GM18861 (cell line): Measurements from ENCODE around the gene FOXP1.

ENCODE experiments used
- ATAC-seq: cut with Tn5 transposase; IDR thresholded peaks from one replicate; pipeline ENCODE4 v1.9.1; 2021; ENCODE audit not compliant: unreplicated experiment

The FOXP1 gene

DNA sequence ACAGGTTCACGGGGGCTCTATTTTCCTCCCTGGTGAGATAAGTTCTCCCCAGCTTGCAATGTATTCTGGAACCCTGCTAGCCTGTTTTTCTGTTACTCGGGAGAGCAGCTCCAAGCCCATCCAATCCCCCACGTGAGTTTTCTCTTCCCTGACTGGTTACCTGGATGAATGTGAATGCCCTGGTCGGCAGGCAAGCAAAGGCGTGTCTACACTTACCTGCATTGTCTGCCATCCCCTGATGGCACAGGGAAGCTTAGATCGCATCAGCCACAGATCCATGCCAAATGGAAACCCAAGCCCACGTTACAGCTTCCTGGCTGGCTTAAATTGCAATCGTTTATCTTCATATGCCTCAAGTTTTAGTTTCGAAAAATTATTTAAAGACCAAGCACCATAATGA is 149.9 kb downstream of the FOXP1 start:
- no peak for ATAC-seq

DNA sequence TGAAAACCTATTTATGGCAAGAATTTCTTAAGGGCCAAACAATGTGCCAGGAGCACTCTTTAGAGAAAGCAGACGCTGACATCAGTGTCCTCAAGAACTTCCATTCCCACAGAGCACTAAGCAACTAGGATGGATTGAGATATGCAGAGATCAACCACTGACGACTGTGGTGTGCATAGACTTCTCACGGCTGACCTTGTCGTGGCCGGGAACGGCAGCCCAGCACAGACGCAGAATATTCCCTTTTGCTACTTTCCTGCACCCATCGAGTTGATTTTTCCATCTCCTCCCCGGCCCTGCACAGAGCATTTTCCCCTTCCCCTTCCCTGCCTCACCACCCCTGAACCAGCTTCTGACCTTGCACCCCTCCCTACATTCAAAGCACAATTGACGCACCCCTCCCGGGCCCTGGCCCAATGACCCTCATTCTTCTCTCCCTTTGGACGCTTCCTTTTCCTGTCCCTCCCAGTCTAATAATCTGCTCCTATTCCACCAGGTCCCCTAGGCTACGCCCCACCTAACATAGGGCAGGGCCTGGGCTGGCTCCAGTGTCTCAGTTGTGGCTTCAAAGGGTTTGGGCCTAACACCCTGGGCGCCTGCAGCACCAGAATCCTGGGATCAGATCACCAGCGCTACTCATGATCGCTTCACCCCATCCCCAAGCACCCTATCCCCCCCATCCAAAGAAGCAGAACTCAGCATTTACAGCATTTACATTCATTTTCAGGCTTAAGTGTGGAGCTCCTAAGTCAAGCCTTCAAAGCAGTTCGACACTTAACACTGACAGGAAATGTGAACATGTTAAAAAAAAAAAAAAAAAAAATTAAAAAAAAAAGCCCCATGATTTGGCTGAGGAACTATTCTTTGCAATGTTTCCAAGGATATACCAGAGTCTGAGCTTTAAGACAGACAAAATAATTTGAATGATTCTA is 151.2 kb downstream of the FOXP1 start:
- ATAC-seq, result no peak

DNA sequence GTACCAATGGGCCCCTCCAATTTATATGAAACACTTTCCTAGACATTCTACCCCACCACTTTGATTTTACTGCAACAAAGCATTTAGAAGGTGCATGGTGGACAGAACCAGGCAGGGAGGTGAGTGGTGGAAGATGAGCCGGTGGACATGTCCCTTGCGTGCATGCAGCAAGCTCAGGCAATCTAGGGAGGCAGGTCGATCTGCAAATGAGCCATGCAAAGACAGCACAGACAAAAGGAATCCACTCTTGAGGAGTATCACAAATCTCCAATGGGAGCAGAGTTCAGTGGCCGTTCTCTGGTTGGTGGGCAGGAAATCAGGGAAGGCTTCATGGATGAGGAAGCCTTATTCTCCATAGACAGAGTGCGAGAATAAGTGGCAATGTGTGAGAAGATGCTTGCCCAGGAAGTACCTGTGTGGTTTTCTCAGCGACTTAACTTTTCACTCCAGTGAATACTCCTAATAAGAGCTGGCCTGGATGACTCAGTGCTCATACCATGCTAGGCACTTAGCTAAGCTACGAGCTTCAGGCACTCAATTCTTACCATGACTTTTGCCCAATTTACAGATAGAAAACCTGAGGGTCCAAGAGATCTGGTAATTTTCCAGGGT is 152.5 kb downstream of the FOXP1 start:
- ATAC-seq, result no peak

DNA sequence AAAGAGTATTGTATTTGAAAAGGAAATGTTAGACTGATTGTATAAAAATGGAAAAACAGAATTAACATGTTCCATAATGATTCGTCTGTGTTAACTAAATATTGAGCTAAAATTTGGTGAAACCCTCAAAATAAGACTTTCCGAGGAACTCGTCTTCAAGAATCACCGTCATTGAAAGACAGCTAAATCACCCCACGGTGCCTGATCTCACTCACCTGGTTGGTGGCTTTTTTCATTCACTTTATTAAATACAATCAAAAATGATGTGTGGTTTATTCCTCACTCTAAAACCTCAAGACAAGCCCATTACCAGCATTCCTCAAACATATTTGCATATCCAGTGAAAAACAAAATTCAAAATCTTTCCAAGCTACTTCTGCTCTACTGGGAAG is 153.9 kb downstream of the FOXP1 start:
- ATAC-seq, result no peak

DNA sequence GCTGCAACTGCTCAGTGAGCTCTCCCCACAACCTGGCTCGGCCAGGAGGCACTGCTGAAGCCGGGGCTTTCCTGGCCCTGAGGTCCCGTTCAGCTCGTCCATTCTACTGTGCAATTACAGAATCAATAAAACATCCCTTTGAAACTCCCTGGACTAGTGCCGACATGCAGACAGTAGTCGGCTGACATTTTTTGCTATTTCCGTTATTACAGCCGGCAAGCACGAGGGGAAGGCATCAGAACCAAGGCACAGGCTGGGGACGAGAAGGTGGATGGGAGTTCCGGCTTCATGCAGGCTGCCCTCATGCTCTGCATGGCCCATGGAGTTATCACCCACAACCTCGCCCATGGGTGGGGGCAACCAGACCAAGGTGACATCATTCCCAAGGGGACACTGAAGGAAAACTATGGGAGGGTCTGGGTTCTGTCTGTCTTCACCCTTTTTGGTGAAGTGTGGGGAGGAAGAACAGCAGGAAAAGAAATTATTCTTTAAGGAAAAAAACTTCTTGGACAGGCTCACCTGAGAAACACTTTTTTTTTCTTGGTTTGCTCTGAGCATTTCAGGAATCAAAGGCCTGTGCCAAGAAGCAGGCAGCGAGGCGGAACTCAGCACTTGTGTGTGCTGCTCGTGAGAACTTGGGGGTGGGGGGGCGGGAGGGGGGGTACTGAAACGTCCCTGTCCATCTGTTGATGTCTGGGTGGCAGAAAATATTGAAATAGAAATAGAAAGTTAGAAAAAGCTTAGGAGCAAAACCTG is 154.5 kb downstream of the FOXP1 start:
- no peak for ATAC-seq

DNA sequence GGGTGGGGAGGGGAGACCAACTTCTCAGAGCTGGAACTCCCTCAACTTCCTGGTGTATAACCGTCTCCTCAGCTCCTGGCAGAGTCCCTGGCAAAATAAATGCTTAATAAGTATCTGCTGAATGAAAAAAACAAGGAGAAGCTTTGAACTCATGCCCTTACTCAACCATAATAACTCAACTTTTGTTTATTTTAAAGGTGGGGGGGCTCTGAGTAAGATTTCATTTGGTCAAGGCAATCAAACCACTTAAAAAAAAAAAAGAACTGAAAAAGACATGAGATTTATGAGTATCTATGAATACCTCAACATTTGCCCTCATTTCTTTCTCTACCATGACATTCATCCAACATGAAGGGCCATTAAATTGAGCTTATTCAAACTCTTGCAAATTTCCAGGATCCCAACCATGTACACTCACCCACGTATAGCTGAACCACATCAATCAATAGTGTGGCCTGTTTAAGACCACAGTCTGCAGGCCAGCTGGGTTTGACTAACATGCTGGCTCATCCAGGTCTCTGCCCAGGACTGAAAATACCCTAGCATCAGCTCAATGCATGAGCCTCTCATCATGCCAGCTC is 157.9 kb downstream of the FOXP1 start:
- ATAC-seq, result no peak

DNA sequence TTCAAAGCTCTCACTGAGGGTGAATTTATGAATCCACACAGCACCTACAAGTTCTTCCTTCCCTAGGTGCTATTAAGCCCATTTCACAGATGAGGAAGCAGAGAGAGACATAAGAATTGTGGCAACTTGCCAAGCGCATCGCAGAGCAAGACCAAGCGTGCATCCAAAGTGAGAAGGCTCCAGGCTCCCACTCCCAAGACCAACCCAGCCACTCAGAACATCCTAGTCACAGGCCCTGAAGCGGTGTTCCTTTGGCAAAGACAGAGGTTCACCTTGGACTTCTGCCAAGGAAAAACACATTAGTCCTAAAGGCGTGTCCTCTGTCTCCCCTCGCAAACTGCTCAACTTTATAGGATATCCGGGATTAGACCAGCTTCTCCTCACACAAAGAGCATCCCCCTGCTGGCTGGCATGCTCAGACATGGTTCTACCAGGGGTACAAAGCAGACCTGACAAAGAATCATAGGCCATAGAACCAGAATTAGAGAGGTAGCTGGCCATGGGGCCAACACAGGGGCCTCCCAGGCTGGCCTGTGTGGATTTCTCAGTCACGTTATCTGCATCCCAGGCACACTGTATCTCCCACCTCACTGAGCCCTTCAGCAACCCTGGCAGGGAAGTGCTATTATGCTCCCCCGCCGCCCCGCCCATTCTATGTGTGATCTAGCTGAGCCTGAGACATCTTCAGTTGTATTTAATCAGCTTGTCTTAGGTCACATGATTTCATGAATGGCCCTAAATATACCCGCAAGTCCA is 160.2 kb downstream of the FOXP1 start:
- no peak for ATAC-seq

DNA sequence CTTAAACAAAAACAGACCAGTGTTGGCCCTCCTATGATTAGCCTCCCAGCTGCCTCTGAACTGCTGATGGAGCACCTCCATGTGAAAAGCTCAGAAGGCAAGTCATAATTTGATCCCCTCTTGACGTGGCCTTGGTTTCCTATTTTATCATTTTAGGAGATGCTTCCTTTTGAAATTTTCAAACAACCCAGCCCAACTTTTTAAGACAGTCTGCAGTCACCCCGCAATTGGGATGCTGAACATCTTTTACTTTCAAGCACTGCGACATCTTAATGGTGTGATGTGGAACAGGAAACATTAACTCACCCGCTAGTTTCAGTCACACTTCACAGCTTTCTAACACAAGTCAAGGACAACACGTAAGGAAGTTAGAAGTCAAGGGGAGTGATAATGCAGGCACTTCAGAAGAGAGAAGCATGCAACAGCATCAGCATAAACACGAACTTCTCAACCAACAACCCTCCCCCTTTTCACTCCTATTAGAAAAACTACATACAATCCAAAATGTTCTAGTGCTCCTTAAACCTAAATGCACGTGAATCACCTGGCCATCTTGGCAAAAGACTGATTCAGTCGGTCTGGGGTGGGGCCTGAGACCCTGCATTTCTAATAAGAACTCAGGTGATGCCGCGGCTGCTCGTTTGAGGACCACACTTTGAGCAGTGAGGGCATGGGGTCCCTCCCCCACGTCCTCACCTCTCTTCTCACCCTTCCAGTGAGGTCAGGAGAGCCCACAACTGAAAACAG is 161.5 kb downstream of the FOXP1 start:
- peak; percentile 92 for ATAC-seq

DNA sequence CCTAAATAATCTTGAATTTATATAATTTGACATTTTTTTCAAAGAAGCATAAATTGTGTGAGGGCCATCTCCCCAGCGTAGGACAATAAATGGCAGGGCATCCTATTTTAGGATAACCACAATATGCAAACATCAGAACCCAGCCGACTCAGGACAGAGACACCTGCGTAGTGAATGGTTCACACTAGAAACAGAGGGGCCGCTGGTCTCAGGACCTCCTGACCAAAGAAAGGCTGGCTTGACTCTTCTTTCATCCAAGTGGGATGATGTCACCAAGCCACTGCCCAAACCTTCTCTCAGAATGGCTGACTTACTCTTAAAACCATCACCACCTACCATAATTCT is 162.1 kb downstream of the FOXP1 start:
- peak; percentile 39 for ATAC-seq

DNA sequence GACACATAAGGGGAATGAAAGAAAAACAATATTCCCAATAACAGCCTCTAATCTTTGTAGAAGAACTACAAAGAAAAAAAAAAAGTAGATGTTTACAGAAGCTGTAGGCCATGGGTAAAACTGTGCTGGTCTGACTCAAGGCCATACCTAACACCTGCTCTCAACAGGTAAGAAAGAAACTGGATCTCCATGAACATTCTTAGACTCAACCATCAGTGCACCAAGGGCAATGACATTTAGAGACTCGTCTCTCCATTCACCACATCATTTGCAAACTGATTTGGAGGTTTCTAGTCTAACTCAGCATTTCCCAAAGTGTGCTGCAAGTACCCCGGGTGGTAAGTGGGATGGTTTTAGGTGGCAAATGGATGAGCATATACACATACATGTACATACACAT is 164.2 kb downstream of the FOXP1 start:
- no peak for ATAC-seq

DNA sequence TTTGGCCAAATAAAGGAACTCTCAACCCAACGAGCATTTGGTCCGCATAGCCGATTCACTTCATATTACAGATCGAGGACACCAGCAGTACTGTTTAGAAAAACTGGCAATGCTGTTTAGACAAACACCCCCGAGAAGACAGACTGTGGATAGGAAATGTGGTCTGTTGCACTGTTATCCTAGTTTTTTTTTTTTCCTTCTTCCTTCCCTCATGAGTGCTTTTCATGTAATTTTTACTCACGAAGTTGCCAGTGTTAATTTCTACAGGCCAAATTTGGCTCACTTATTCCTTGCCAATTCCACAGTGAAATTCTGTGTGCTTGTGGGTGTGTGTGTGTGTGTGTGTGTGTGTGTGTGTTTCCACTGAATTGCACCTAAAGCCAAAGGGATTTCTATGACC is 165.7 kb downstream of the FOXP1 start:
- ATAC-seq, result no peak

DNA sequence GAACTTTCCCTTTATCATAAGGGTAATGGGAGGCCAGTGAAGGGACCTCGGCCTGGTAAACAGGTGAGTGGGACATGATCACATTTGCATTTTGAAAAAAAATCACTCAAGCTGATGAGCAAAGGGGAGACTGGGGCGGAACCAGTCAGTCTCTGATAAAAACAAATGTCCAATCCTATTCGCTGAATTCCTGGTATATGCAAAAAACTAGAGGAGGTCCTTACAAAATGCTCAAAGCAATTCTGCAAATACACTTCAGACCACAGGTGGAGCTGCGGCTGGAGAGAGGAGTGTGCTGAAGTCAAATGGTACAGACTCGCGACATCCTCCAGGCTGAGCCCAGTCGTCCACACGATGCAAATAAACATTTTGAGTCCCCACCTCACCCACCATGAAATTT is 166.7 kb downstream of the FOXP1 start:
- ATAC-seq, result no peak

DNA sequence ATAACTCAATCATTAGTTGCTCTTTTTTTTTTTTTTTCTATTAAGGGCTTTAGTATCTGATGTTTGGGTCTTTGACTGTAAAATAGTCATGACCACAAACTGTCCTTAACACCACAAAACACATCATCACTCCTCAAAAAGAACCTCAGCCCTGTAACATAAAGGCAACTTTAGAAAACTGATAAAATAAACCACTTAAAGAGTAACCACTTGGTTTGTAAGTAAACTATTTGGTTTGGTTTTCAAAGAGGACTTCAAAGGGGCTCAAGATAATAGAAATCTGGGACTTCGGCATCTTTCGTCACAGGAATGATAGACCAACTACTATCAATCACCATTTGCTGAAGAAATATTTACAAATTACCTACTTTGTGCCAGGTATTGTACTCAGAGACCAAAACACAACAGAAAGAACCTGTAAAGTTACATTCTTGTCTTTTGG is 167.8 kb downstream of the FOXP1 start:
- ATAC-seq, result no peak

DNA sequence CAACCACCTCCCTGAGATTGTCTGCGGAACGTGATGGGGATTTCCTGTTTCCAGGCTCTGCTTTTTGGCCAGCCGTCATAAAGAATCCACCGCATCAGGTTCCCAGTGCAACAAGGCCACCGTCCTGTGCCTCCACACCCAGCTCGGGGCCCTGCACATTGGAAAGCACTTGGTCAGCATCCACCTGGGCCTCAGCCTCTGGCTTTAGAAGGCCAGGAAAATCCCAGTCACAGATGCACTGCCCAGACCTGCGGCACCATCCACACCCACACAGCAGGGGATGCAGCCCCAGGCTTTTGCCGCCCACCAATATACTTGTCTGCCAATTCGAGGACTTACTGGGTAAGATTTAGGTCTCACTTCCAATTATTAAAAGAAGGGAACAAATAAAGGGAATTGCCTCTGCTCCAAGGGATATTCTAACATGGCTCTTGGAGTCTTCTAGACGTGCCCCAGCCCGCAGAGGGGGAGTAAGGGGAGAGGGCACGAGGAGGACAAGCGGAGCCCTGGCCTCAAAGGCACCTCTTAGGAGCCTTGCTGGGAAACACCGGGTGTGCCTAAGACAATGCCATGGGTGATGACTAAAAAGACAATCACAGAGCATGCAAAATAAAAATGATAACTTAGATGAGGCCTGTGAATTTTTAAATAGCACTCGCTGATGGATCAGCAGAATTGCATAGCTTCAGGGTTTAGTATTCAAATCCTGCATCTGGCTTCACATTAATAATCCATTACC is 169.2 kb downstream of the FOXP1 start:
- ATAC-seq, result no peak

DNA sequence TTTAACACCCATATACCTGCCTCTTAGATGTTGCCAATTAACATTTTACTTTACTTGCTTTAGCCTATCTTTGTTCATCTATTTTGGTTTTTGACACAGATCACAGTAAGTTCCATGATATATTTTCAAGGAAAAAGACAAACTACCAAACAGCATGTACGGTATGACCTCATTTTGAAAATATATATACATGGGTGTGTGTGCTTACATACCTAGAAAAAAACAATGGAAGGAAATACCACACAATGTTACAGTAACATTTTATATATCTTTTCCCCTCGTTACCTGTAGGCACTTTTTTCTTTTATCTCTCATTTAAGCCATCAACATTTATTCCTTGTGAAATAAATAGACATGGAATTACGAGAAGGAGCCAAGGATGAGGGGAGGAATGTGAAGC is 170.0 kb downstream of the FOXP1 start:
- ATAC-seq, result no peak

DNA sequence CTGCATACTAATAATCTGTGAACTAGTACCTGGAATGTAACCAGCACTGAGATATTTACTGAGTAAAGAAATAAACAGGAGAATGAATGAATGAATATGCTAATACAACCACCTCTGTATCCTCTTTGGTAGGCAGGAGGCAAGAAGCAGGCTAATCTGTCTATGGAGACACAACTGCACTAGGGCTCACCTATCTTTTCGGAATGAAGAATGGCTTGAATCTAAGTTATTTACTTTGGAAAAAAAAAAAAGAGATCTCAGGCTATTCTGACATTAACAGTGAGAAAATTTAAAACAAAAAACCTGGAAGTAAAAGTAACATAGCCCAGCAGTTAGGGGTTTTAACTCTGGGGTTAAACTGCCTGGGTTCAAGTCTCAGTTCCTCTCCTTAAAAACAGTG is 174.2 kb downstream of the FOXP1 start:
- no peak for ATAC-seq

DNA sequence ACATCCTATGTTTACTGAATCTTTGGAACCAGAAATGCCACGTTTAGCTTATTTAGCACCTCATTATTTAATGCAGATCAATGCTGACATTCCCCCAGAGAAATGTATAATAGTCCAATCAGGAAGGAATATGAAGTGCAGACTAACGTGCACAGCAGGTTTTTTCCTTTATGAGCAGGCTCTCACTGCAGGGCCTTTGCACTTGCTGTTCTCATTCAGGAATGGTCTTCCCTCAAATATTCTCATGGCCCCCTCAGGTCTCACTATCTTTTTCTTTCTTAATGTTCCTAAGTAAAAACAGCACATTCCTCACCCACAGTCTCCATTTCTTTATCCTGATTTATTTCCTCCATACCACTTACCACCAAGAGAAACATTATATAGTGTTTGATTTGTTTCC is 174.6 kb downstream of the FOXP1 start:
- ATAC-seq, result no peak

DNA sequence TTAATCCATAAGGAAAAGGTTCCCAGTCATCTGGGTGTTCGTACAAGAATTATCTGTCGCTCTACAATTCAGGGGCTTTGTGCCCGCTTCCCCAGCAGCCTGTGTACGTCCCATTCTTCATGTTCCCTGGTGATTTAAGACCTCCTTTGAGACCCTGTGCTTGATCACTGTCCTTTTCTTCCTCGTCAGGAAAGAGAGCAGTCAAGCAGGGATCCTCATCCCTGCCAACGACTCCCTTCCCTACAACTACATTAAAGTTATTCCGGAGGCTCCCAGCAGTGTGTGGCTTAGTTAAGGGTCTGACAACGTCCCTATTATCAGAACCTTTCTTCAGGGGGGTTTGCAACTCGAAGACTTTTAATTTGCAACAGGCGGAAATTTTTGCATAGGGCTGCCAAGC is 175.7 kb downstream of the FOXP1 start:
- no peak for ATAC-seq
